22Rv1 (cell line): ENCODE measurements around the gene MALRD1.

Source experiments
- CTCF ChIP-seq: fragments of 450-650 bp; IDR thresholded peaks from 2 replicates; pipeline ENCODE4 v1.5.1; 2017; ENCODE audit warnings: mild to moderate bottlenecking
- ZFX ChIP-seq: fragments of 450-650 bp; IDR thresholded peaks from 2 replicates; pipeline ENCODE4 v1.6.1; 2017; ENCODE audit warnings: antibody characterized with exemption, borderline replicate concordance

DNA sequence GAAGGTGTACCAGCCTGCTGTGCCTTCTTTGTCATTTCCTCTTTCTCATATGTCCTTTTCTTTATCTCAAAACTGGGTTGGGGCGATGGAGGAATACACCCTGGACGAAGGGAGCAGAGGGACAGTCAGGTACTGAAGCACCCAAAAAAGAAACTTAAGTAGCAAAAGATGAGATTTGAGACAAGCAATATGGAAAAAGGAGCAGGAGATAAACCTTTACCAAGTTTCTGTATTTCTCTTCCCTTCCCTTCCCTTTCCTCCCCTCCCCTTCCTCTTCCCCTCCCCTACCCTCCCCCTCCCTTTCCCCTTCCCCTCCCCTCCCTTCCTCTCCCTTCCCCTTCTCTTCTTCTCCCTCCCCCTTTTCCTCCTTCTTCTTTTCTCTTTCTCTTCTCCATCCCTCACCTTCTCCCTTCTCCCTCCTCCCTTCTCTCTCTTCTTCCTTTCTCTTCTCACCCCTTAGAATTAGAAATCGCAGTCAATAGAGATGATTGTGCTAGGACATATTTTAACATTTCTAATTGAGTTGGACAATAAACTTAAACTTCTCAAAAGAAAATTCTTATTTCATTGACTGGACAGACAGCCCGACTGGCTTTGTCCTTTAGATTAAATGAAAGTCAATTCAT, 652.9 kb downstream of the MALRD1 start:
- TF ChIP-seq CTCF (no peak), ZFX (no peak)
